Measurements from ENCODE around the gene ZC3H13. TPM values are rescaled to one million over a fixed set of nuclear protein-coding genes. Genes with fewer than 3 reads are reported as not detected.

ZC3H13 gene
- total and polyA plus RNA-seq, 2 experiments from 2014 or later: 15.6 to 50.7 TPM

- peak overlapping the region; percentile 97 for H3K9ac ChIP-seq
- no peaks in the 10 kb centered on the region for H3K9me3 ChIP-seq (ENCODE audit: low read depth)
- peaks cover 31% of the 10 kb centered on the region for H3K4me1 ChIP-seq (ENCODE audit: insufficient read depth)
- peak overlapping the region; percentile 98 for H3K4me2 ChIP-seq (ENCODE audit: unreplicated experiment)
- peaks cover 11% of the 10 kb centered on the region for H3F3A ChIP-seq (ENCODE audit: insufficient read depth)
- DNase-seq: no peak
- peaks cover 55% of the 10 kb centered on the region for H3K79me2 ChIP-seq (ENCODE audit: insufficient read depth)
- in situ Hi-C loops (cut with MboI): no loop called here
- no peaks in the 10 kb centered on the region for H3K36me3 ChIP-seq (ENCODE audit: low read depth)
- H2AFZ ChIP-seq: peak overlapping the region; percentile 100
- peak overlapping the region; percentile 92 for H3K27ac ChIP-seq
- H4K20me1 ChIP-seq (ENCODE audit: insufficient read depth): no peaks in the 10 kb centered on the region
- H3K9me2 ChIP-seq (ENCODE audit: insufficient read depth): no peaks in the 10 kb centered on the region
- no peaks in the 10 kb centered on the region for H3K27me3 ChIP-seq (replicated peaks; ENCODE audit: insufficient read depth)
- peak overlapping the region; percentile 98 for H3K4me3 ChIP-seq
- TF ChIP-seq EZH2phosphoT487 (IDR thresholded peaks at IDR 0.05; ENCODE audit: insufficient read depth, low read depth) (no peak), EZH2 (IDR thresholded peaks at IDR 0.05; ENCODE audit: insufficient read depth, poor library complexity, severe bottlenecking) (no peak)
- WGBS, 2 experiments (ENCODE audit: low coverage in 1 of 2, low lambda C conversion rate in 2 of 2, missing lambda C conversion rate in 2 of 2): 1 to 2% methylated on average over 7 of the region's 7 CpGs
Measured at GRCh38 chr13:46051968-46052318, 603 bp downstream of the ZC3H13 start.

DNA sequence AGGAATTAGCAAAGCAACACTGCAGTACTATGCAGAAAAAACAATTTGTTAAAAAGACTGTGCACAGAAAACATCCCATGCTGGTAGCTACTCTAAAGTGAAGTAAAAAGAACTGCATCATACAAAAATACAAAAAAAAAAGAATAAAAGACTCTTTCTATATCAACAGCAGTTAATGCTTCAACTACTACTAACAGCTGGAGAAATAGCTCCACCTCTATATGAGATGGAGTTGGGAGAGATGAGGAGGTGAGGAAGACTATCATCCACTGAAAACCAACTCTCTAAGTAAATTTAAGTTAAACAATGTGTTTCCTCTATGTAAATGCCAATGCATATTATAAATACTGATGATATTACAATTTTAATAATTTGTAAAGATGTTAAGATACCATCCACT lies 1.8 kb downstream of the ZC3H13 start:
- Histone ChIP-seq H3F3A (ENCODE audit: insufficient read depth) (0 out of 2 replicates have a peak, but pooled peaks cover 5% of the 10 kb centered on the region), H3K4me3 (peak overlapping the region; percentile 98), H3K9ac (peak overlapping the region; percentile 97), H2AFZ (no peak overlapping the region), H3K9me3 (ENCODE audit: low read depth) (no peaks in the 10 kb centered on the region), H3K9me2 (ENCODE audit: insufficient read depth) (no peaks in the 10 kb centered on the region), H4K20me1 (ENCODE audit: insufficient read depth) (no peaks in the 10 kb centered on the region), H3K27ac (no peak overlapping the region), H3K36me3 (ENCODE audit: low read depth) (no peaks in the 10 kb centered on the region), H3K4me1 (ENCODE audit: insufficient read depth) (peaks cover 28% of the 10 kb centered on the region), H3K79me2 (ENCODE audit: insufficient read depth) (peaks cover 67% of the 10 kb centered on the region), H3K27me3 (replicated peaks; ENCODE audit: insufficient read depth) (no peaks in the 10 kb centered on the region), H3K4me2 (ENCODE audit: unreplicated experiment) (peak overlapping the region; percentile 98)
- no peak for DNase-seq
- no peak for TF ChIP-seq EZH2 (IDR thresholded peaks at IDR 0.05; ENCODE audit: insufficient read depth, poor library complexity, severe bottlenecking)
- no peak for TF ChIP-seq EZH2phosphoT487 (IDR thresholded peaks at IDR 0.05; ENCODE audit: insufficient read depth, low read depth)
- in situ Hi-C loops (cut with MboI): no loop called here

- Histone ChIP-seq H3K4me3 (no peak overlapping the region), H3K27ac (no peak overlapping the region), H3K4me1 (ENCODE audit: insufficient read depth) (peaks cover 29% of the 10 kb centered on the region), H4K20me1 (ENCODE audit: insufficient read depth) (no peaks in the 10 kb centered on the region), H3K9me2 (ENCODE audit: insufficient read depth) (no peaks in the 10 kb centered on the region), H2AFZ (no peak overlapping the region), H3K9me3 (ENCODE audit: low read depth) (no peaks in the 10 kb centered on the region), H3K27me3 (replicated peaks; ENCODE audit: insufficient read depth) (no peaks in the 10 kb centered on the region), H3F3A (ENCODE audit: insufficient read depth) (peaks cover 14% of the 10 kb centered on the region), H3K4me2 (ENCODE audit: unreplicated experiment) (no peak overlapping the region), H3K79me2 (ENCODE audit: insufficient read depth) (peaks cover 89% of the 10 kb centered on the region), H3K9ac (no peak overlapping the region), H3K36me3 (ENCODE audit: low read depth) (peaks cover 3% of the 10 kb centered on the region)
- in situ Hi-C loops (cut with MboI): no loop called here
- DNase-seq: no peak
- 82 to 84% methylated on average over 2 of the region's 2 CpGs for WGBS, 2 experiments (ENCODE audit: low coverage in 1 of 2, low lambda C conversion rate in 2 of 2, missing lambda C conversion rate in 2 of 2)
- no peak for TF ChIP-seq EZH2 (IDR thresholded peaks at IDR 0.05; ENCODE audit: insufficient read depth, poor library complexity, severe bottlenecking)
- no peak for TF ChIP-seq EZH2phosphoT487 (IDR thresholded peaks at IDR 0.05; ENCODE audit: insufficient read depth, low read depth)
Measured at GRCh38 chr13:46045424-46045823, 7.1 kb downstream of the ZC3H13 start.

DNA sequence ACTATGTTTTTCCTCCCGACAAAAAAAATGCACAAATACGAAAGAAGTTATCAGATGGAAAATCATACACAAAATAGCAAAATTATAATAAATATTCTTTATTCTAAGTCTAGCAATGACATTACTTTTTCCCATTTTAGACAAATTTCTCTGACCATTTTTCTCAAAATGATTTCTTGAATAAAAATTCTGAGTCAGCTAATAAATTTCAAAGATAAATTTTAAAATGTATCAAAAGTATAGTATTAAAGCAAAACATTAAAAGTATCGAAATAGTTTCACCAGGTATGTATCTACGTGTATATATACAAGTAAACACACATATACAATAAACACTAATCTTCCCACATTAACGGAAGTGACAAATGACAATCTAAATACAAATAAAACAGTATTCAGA lies 8.9 kb downstream of the ZC3H13 start:
- H4K20me1 ChIP-seq (ENCODE audit: insufficient read depth): no peaks in the 10 kb centered on the region
- no peak overlapping the region for H3K4me2 ChIP-seq (ENCODE audit: unreplicated experiment)
- H3F3A ChIP-seq (ENCODE audit: insufficient read depth): peaks cover 28% of the 10 kb centered on the region
- TF ChIP-seq EZH2 (IDR thresholded peaks at IDR 0.05; ENCODE audit: insufficient read depth, poor library complexity, severe bottlenecking) (no peak), EZH2phosphoT487 (IDR thresholded peaks at IDR 0.05; ENCODE audit: insufficient read depth, low read depth) (no peak)
- H3K36me3 ChIP-seq (ENCODE audit: low read depth): peaks cover 5% of the 10 kb centered on the region
- H3K4me3 ChIP-seq: no peak overlapping the region
- in situ Hi-C loops (cut with MboI): no loop called here
- H3K79me2 ChIP-seq (ENCODE audit: insufficient read depth): peaks cover 88% of the 10 kb centered on the region
- 97 to 99% methylated on average over 5 of the region's 5 CpGs for WGBS, 2 experiments (ENCODE audit: low coverage in 1 of 2, low lambda C conversion rate in 2 of 2, missing lambda C conversion rate in 2 of 2)
- no peaks in the 10 kb centered on the region for H3K9me2 ChIP-seq (ENCODE audit: insufficient read depth)
- no peak for DNase-seq
- no peak overlapping the region for H3K27ac ChIP-seq
- H3K9me3 ChIP-seq (ENCODE audit: low read depth): no peaks in the 10 kb centered on the region
- H3K27me3 ChIP-seq (replicated peaks; ENCODE audit: insufficient read depth): no peaks in the 10 kb centered on the region
- H3K4me1 ChIP-seq (ENCODE audit: insufficient read depth): peaks cover 31% of the 10 kb centered on the region
- H2AFZ ChIP-seq: no peak overlapping the region
- H3K9ac ChIP-seq: no peak overlapping the region

DNA sequence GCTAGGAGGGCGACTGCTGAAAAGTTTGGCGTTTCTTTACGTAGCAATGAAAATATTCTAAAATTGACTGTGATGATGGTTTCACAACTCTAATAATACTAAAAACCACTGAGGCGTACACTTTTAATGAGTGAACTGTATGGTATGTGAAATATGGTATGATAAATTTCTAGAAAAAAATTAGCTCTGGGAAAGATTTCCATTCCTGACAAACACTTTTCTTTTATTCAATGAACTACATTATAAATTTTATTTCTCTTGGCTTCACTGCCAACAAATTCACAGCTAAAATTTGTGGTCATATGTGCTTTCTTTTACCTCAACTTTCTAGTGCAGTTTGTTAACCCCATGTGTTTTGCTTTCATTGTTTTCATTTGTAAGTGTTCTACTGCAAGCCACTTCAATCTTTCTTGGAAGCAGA lies 11.1 kb downstream of the ZC3H13 start:
- no peak for TF ChIP-seq EZH2phosphoT487 (IDR thresholded peaks at IDR 0.05; ENCODE audit: insufficient read depth, low read depth)
- no peak for TF ChIP-seq EZH2 (IDR thresholded peaks at IDR 0.05; ENCODE audit: insufficient read depth, poor library complexity, severe bottlenecking)
- no peak overlapping the region for H2AFZ ChIP-seq
- H3K27me3 ChIP-seq (replicated peaks; ENCODE audit: insufficient read depth): no peaks in the 10 kb centered on the region
- no peaks in the 10 kb centered on the region for H3K9me3 ChIP-seq (ENCODE audit: low read depth)
- H4K20me1 ChIP-seq (ENCODE audit: insufficient read depth): no peaks in the 10 kb centered on the region
- peak overlapping the region; percentile 50 for H3K4me2 ChIP-seq (ENCODE audit: unreplicated experiment)
- H3K79me2 ChIP-seq (ENCODE audit: insufficient read depth): peaks cover 88% of the 10 kb centered on the region
- H3K27ac ChIP-seq: peak overlapping the region; percentile 48
- in situ Hi-C loops (cut with MboI): no loop called here
- DNase-seq: peak; percentile 70
- peaks cover 28% of the 10 kb centered on the region for H3F3A ChIP-seq (ENCODE audit: insufficient read depth)
- 52 to 60% methylated on average over 4 of the region's 4 CpGs for WGBS, 2 experiments (ENCODE audit: low coverage in 1 of 2, low lambda C conversion rate in 2 of 2, missing lambda C conversion rate in 2 of 2)
- no peak overlapping the region for H3K9ac ChIP-seq
- peaks cover 31% of the 10 kb centered on the region for H3K4me1 ChIP-seq (ENCODE audit: insufficient read depth)
- peaks cover 13% of the 10 kb centered on the region for H3K36me3 ChIP-seq (ENCODE audit: low read depth)
- H3K9me2 ChIP-seq (ENCODE audit: insufficient read depth): no peaks in the 10 kb centered on the region
- H3K4me3 ChIP-seq: no peak overlapping the region; the same call in 1 of the 2 replicates

Data from GM23248 (cell line).